Transverse colon (tissue), 4 donors: Measurements from ENCODE around the gene CACNG5. TPM values are rescaled to one million over a fixed set of nuclear protein-coding genes. Genes with fewer than 3 reads are reported as not detected.

Source experiments
- DNase-seq: peaks from one replicate; pipeline ENCODE4 v3.0.0-alpha.2; 2019
- H3K27ac ChIP-seq, 4 donors: fragments of 200-600 bp; sonication (generic); 2 replicates each; pipeline ENCODE4 v1.5.1; 2016 to 2018; ENCODE audit warnings: inconsistent platforms in 4 of 4
- H3K27me3 ChIP-seq: fragments of 200-600 bp; sonication (generic); 2 replicates; pipeline ENCODE4 v1.5.1; 2017; ENCODE audit warnings: inconsistent platforms
- H3K36me3 ChIP-seq, 4 donors: fragments of 200-600 bp; sonication (generic); 2 replicates each; pipeline ENCODE4 v1.5.1; 2017 to 2019; ENCODE audit warnings: inconsistent platforms in 4 of 4
- H3K4me1 ChIP-seq, 4 donors: fragments of 200-600 bp; sonication (generic); 2 replicates each; pipeline ENCODE4 v1.5.1; 2017 to 2020; ENCODE audit warnings: inconsistent platforms in 4 of 4
- H3K4me3 ChIP-seq, 4 donors: fragments of 200-600 bp; sonication (generic); 1 replicate in 1 of 4; 2 replicates in 3 of 4; pipeline versions ENCODE4 v1.5.1 to v1.6.1; 2017 to 2019; ENCODE audit warnings: inconsistent platforms in 4 of 4
- H3K9me3 ChIP-seq, 2 donors: fragments of 200-600 bp; sonication (generic); 2 replicates each; pipeline ENCODE4 v1.5.1; 2017 to 2019; ENCODE audit warnings: inconsistent platforms in 2 of 2
- CTCF ChIP-seq, 5 experiments: fragments of 200-600 bp in 3 of 5; fragments of 450-650 bp in 2 of 5; sonication (generic) in 3 of 5; IDR thresholded peaks; 1 replicate in 2 of 5; 2 replicates in 3 of 5; pipeline ENCODE4 v1.5.1; 2016 to 2017; ENCODE audit warnings: antibody characterized with exemption in 5 of 5, inconsistent platforms in 3 of 5, mild to moderate bottlenecking in 2 of 5, moderate library complexity in 1 of 5
- EP300 ChIP-seq: sonication (generic); formaldehyde crosslinking; IDR thresholded peaks from one replicate; pipeline ENCODE4 v1.6.1; 2017; ENCODE audit warnings: antibody characterized with exemption, low read depth
- POLR2A ChIP-seq: fragments of 450-650 bp; IDR thresholded peaks from one replicate; pipeline ENCODE4 v1.6.1; 2016; ENCODE audit warnings: antibody characterized with exemption, mild to moderate bottlenecking, moderate library complexity
- POLR2AphosphoS5 ChIP-seq, 3 donors: sonication (generic); formaldehyde crosslinking; IDR thresholded peaks; one replicate each; pipeline ENCODE4 v1.6.1; 2016; ENCODE audit warnings: antibody characterized with exemption in 3 of 3
- WGBS, 2 donors: methylation state at CpG; one replicate each; pipeline ENCODE4 v1.1.5; 2018; ENCODE audit warnings: low coverage in 1 of 2; 5-methylcytosine and 5-hydroxymethylcytosine counted together
- in situ Hi-C, 4 donors: fragments of 200-750 bp; cut with MboI; loops; one replicate each; pipeline versions ENCODE4 v1.15.0 to v1.15.1; 2017; ENCODE audit warnings: low sequenced_read_pairs in 3 of 4, low pct_ligation_motif_present in 1 of 4, low pct_unique_long_range_greater_than_20kb in 1 of 4
- intact Hi-C: fragments of 100-400 bp; cut with DNase I; formaldehyde crosslinking; loops from one replicate; pipeline ENCODE4 v1.15.1; 2023; ENCODE audit warnings: low total_unique reads
- total RNA-seq, 4 donors: library from RNA; depleted of rRNA; stranded (reverse); fragments of >200 nt; gene quantifications; one replicate each; pipeline ENCODE4 v1.1.0, GENCODE V29; 2016

The CACNG5 gene
- total RNA-seq, 4 donors from 2014 or later: 0.32 TPM; not detected in 3

DNA sequence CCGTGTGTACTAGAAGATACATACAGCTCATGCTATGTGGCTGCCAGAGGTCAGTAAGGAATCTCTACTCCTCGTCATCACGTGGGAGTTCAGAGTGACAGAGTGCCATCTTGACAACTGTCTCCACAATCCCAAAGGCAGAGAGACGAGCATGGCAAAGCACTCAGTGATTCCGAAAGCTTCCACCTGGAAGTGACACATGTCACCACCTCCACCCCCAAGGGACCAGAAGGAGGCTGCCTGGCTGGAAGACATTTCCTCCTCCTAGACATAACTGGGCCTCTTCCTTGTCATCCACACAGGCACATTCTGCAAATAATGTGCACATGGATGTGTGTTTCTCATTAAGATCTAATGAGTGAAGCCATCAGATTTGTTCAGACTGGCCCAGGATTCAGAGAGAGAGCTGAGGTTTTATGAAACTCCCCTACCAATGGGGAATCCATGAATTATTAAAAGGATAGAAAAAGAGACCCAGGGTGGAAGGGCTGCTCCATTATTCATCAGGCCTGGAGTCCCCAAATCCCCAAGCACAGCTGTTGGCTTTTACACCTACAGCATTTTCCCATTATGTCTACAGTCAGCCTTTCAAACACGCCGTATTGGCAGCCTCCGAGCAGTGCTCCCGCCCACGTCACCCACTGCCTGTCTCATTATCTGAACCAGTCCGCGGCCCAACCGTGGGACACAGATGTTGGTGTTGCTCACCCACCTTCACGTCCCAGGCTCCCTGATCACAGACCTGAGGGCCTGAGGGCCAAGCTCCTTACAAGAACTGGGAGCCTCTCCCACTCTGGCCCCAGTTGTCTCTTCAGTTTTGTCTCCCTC lies 3.3 kb upstream of the CACNG5 start:
- no peak for TF ChIP-seq POLR2A
- TF ChIP-seq CTCF (IDR thresholded peaks at IDR 0.05): no peak
- TF ChIP-seq POLR2AphosphoS5 (IDR thresholded peaks at IDR 0.05): no peak
- no peak for TF ChIP-seq EP300
- Histone ChIP-seq H3K27me3 (peaks cover 73% of the 10 kb centered on the region), H3K4me3 (no peak overlapping the region), H3K36me3 (no peaks in the 10 kb centered on the region), H3K4me1 (no peaks in the 10 kb centered on the region), H3K9me3 (no peaks in the 10 kb centered on the region), H3K27ac (no peak overlapping the region)
- intact Hi-C loops: no loop called here
- WGBS, 2 donors: 77 to 96% methylated on average over 5 to 14 of the region's 14 CpGs
- in situ Hi-C loops: no loop called here
- no peak for DNase-seq

- 87% methylated on average over 4 of the region's 4 CpGs; no CpG with 5 or more reads in 1 of the 2 donors for WGBS, 2 donors
- H3K4me1 ChIP-seq: no peaks in the 10 kb centered on the region
- DNase-seq: no peak
Observed at GRCh38 chr17:66833201-66833600, 1.7 kb upstream of the CACNG5 start.

DNA sequence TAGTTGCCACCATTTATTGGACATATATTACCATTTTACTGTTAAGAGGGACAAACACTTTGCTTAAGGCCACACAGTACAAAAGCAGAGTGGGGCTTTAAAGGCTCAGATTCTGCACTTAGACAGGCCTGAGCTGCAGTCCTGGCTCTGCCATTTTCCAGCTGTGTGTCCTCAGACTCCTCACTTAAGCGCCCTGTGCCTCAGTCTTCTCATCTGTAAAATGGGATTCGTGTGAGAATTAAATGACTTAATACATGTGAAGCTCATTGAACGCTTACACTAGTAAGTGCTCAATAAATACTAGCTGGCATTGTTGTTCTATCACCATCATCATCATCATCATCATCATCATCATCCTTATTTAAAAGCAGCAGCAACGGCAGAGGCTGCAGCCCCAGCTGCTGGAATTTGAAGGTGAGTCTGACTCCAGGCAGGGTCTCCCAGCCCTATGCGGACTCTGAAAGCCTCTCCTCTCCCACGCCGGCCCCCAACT lies 445 bp upstream of the CACNG5 start:
- TF ChIP-seq CTCF (IDR thresholded peaks at IDR 0.05) (no peak), EP300 (no peak), POLR2A (no peak), POLR2AphosphoS5 (IDR thresholded peaks at IDR 0.05) (no peak)

More at GRCh38 chr17:66833201-66833600, 1.7 kb upstream of the CACNG5 start:
- H3K27ac ChIP-seq: no peak overlapping the region
- H3K36me3 ChIP-seq: no peaks in the 10 kb centered on the region
- H3K4me3 ChIP-seq: no peak overlapping the region
- in situ Hi-C loops: no loop called here
- no peak for TF ChIP-seq CTCF (IDR thresholded peaks at IDR 0.05)
- peaks cover 77% of the 10 kb centered on the region for H3K27me3 ChIP-seq
- no peaks in the 10 kb centered on the region for H3K9me3 ChIP-seq
- intact Hi-C loops: no loop called here

GRCh38 chr17:66835476-66835875 lies 559 bp downstream of the CACNG5 start:
- no peak overlapping the region for H3K4me3 ChIP-seq
- WGBS, 2 donors: 56% methylated on average over 16 of the region's 16 CpGs; no CpG with 5 or more reads in 1 of the 2 donors
- peaks cover 62% of the 10 kb centered on the region for H3K27me3 ChIP-seq
- TF ChIP-seq EP300 (no peak), CTCF (IDR thresholded peaks at IDR 0.05) (no peak), POLR2A (no peak), POLR2AphosphoS5 (IDR thresholded peaks at IDR 0.05) (no peak)
- no peaks in the 10 kb centered on the region for H3K4me1 ChIP-seq
- no peak for DNase-seq
- no peaks in the 10 kb centered on the region for H3K36me3 ChIP-seq
- no peak overlapping the region for H3K27ac ChIP-seq
- in situ Hi-C loops (no loop called here), intact Hi-C loops (no loop called here)
- H3K9me3 ChIP-seq: no peaks in the 10 kb centered on the region

More for the DNA sequence above, 445 bp upstream of the CACNG5 start:
- intact Hi-C loops (no loop called here), in situ Hi-C loops (no loop called here)
- no peaks in the 10 kb centered on the region for H3K9me3 ChIP-seq
- no peaks in the 10 kb centered on the region for H3K36me3 ChIP-seq
- WGBS, 2 donors: 43% methylated on average over 7 of the region's 7 CpGs; no CpG with 5 or more reads in 1 of the 2 donors
- DNase-seq: no peak
- no peak overlapping the region for H3K4me3 ChIP-seq
- H3K27me3 ChIP-seq: peaks cover 65% of the 10 kb centered on the region
- no peaks in the 10 kb centered on the region for H3K4me1 ChIP-seq
- no peak overlapping the region for H3K27ac ChIP-seq
